UCSD-AML1 (cell line): ENCODE results near the gene RPL36AL.
"Not testable (repeated sequence)": the region's sequence is repeated elsewhere in the genome, so short reads cannot be mapped to it uniquely, and the experiment has no call there.

ENCODE experiments used
- DNase-seq: peaks from one replicate; lab custom pipeline; 2025; ENCODE audit not compliant: unreplicated experiment; lab: John Stamatoyannopoulos, UW

Gene RPL36AL

GRCh38 chr14:49620182-49621113 lies at the start of gene RPL36AL, which contains the start of gene MGAT2:
Gene RPL36AL, minus strand, starts transcription at chr14:49620626. Its CDS starts 1,522 bp downstream, at chr14:49619104.
Gene MGAT2, plus strand, starts transcription at chr14:49620799. Its CDS starts 470 bp downstream, at chr14:49621269.
- DNase-seq: peak; percentile 96

GRCh38 chr14:49659526-49660455 lies 39.4 kb upstream of the RPL36AL start:
- no peak for DNase-seq

- not testable (repeated sequence) for DNase-seq
These were observed 37.1 kb upstream of the RPL36AL start for GRCh38 chr14:49657500-49657899.

GRCh38 chr14:49654511-49654910 lies 34.1 kb upstream of the RPL36AL start:
- DNase-seq: no peak

- DNase-seq: no peak
These were observed 33.1 kb upstream of the RPL36AL start for GRCh38 chr14:49653508-49653907.

- no peak for DNase-seq
These were observed 21.7 kb upstream of the RPL36AL start for GRCh38 chr14:49642163-49642562.

- no peak for DNase-seq
These were observed 21.3 kb upstream of the RPL36AL start for GRCh38 chr14:49641697-49642129.

- DNase-seq: no peak
These were observed 20.4 kb upstream of the RPL36AL start for GRCh38 chr14:49640540-49641417.

- no peak for DNase-seq
These were observed 17.2 kb upstream of the RPL36AL start for GRCh38 chr14:49637534-49638078.

GRCh38 chr14:49636866-49637265 lies 16.4 kb upstream of the RPL36AL start:
- no peak for DNase-seq

GRCh38 chr14:49634547-49635334 lies 14.3 kb upstream of the RPL36AL start, which contains the start of gene DNAAF2:
Gene DNAAF2, minus strand, starts transcription at chr14:49635244. Its CDS starts 95 bp downstream, at chr14:49635149.
- peak; percentile 71 for DNase-seq

- DNase-seq: peak; percentile 96
These were observed 13.5 kb upstream of the RPL36AL start for GRCh38 chr14:49633640-49634546.

GRCh38 chr14:49623941-49624839 lies 3.8 kb upstream of the RPL36AL start:
- no peak for DNase-seq

- no peak for DNase-seq
These were observed 3.0 kb upstream of the RPL36AL start for GRCh38 chr14:49623387-49623786.

GRCh38 chr14:49622022-49622607 lies 1.7 kb upstream of the RPL36AL start:
- no peak for DNase-seq

- DNase-seq: peak; percentile 79
These were observed 872 bp upstream of the RPL36AL start for GRCh38 chr14:49621114-49621881.
